Astrocyte (in vitro differentiated cells and primary cell): ENCODE measurements around the gene NEFH.

Experiments
- CTCF ChIP-seq: IDR thresholded peaks from 2 replicates; pipeline ENCODE4 v1.5.1; 2011; ENCODE audit warnings: low read depth, mild to moderate bottlenecking, inconsistent platforms, low read length, moderate library complexity; ENCODE audit not compliant: insufficient read depth
- EZH2 ChIP-seq: IDR thresholded peaks from 2 replicates; pipeline ENCODE4 v1.6.1; 2012; ENCODE audit warnings: mild to moderate bottlenecking, low read length, inconsistent platforms; ENCODE audit not compliant: insufficient read depth

GRCh38 chr22:29433856-29434255 is 46.2 kb upstream of the NEFH start:
- TF ChIP-seq CTCF (no peak), EZH2 (no peak)
